GM18873 (cell line): ENCODE data around the gene RABGAP1.

Experiments
- ATAC-seq: cut with Tn5 transposase; IDR thresholded peaks from one replicate; pipeline ENCODE4 v1.9.1; 2021; ENCODE audit warnings: mild to moderate bottlenecking, moderate library complexity, moderate number of reproducible peaks; ENCODE audit not compliant: unreplicated experiment, low FRiP score

The RABGAP1 gene

DNA sequence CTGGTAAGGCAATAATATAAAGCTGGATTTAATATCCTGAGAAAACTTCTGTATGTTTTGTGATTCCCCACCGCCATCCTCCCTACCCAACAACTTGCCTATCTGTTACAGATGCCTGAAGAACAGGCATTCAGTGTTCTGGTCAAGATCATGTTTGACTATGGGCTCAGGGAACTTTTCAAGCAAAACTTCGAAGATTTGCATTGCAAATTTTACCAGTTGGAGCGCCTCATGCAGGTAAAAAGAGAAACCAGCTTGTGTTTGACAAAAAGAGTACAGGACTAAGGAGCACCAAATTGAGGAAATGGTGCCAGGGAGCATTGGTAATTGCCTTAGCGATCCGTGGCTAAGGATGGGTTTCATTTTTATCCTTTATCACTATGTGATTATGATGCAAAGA lies 132.6 kb downstream of the RABGAP1 start:
- ATAC-seq: no peak

DNA sequence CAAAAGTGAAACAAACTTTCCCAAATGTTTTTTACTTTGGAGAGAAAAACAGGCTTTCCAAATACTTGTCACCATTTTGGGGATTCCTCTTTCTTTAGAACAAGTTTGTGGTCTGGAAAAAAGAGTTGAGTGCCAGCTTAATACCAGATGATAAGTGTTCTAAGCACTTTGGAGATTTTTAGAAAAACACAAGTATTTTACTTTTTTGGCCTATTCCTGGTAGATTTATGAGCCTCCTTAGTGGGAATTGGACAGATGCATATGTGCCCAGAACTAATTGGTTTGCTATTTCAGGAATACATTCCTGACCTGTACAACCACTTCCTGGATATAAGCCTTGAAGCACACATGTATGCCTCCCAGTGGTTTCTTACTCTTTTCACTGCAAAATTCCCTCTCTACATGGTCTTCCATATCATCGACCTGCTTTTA lies 133.2 kb downstream of the RABGAP1 start:
- ATAC-seq: no peak

DNA sequence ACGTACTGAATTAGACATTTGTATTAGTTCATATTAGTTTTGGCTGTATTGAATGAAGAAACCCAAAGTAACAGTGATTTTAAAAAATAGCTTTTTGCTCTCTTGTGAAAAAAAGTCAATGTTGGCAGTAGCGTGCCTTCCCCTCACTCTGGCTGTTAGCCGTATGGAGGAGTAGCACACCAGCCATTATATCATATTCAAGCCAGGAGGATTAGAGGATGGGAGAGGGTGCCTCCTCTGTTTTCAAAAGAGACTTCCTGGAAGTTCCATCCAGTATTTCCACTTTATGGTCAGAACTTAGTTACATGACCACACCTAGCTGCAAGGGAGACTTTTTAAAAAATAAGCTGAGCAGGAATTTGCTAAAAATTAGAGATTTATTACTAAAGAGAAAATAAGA lies 133.8 kb downstream of the RABGAP1 start:
- no peak for ATAC-seq

DNA sequence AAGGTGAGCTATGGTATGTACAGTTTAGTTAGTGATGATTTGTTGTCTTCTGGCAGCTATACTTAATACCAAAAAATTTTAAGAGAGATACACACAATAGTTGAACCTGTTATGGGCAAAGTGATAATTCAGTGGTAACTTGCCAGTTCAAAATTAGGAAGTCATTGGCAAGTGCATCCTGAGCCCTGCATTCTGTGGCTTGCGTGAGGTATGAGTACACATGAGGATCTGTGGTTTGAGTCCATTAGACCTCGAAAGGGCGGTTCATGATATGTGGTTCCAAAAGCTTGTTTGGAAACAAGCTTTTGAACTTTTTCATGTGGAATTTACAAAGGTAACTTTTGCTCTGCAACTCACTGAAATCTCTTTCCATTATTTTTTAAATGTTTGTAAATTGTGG lies 139.6 kb downstream of the RABGAP1 start:
- ATAC-seq: no peak

DNA sequence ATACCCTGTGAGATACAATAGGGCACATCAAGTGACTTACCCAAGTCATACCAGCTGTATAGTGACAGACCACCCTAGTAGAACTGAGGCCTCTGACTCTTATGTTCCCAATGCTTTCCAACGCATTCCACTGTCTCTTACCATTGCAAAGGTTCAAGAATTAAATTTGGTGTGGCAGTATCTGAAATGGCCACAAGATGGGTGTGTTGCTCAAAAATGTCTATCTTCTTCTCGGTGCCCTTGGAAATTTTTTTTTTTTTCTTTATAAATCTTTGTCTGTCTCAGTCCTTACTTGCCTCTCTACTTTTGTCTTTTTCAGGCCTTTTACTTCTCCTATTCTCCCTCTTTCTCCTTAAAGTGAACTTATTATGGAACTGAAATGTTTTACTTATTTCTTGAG lies 141.0 kb downstream of the RABGAP1 start:
- ATAC-seq: no peak

DNA sequence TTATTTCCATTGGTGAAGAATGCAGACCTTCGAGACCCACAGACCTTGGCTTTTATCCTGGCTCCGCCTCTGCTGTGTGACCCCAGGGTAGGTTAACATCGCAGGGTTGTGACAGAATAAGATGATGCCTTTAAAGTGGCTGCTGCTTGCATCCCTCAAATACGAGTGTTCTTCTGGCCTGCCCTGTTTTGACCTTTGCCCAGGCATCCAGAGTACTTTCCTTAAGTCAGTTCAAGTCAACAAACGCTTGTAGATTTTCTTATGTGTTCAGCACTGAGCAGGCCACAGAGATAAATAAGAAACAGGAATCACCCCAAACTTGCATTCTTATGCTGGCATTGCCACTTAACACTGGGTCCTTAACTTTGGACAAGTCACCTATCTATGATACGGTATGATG lies 142.9 kb downstream of the RABGAP1 start:
- no peak for ATAC-seq

DNA sequence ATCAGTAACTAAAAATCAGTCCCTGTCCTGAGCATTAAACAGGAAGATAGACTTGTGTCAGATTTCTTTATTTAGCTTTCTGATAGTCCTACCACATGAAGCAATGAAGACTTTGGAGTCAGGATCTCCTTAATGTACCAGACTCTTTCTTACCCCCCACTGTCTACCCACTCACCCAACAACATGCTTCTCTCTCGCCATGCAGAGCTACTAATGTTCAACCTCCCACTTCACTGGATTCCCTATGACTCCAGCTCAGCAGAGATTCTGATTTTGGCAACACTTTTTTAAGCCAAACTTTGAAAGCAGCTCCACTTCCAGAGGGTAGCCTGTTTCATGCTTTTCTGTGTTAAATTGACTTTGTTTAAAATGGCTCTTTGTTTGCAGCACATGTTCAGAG lies 143.4 kb downstream of the RABGAP1 start:
- no peak for ATAC-seq

DNA sequence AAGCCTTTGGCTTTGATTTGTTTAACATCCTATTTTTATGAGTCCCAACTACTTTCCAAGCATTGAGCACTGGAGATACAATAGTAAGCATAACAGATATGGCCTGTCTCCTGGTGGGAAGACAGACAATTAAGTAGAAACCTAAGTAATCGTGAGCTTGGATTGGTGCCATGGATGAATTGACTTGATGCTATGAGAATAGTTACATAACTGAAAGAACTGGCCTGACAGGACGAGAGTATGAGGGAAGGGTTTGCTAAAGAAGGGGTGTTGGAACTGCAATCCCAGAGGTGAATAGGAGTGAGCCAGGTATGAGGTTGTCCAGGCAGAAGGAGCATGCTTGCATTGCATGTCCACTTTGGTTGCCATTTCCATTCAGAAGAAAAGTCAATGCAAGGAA lies 145.1 kb downstream of the RABGAP1 start:
- no peak for ATAC-seq

DNA sequence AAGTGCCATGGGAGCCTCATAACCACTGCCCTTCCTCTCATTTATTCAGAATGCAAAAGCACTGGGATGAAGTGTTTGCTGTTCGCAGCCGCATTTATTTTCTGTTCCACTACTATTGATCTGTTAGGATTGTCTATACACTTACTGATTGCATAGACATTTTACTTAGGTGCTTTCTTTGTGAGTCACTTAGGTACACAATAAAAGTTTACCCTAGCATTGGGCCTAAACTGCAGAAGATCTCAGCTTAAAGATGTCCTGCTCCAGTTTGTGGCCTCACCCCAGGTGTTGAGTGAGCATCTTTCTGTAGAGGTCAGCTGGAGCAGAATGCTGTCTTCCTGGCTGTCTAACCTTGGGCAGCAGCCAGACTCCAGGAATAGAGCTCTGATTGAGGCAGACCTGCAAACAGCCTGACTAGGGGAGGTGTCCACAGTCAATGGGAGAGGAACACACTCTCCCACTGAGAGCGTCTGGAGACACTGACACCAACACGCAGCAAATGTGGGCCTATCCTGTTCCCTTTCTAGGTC lies 146.6 kb downstream of the RABGAP1 start:
- ATAC-seq: no peak

DNA sequence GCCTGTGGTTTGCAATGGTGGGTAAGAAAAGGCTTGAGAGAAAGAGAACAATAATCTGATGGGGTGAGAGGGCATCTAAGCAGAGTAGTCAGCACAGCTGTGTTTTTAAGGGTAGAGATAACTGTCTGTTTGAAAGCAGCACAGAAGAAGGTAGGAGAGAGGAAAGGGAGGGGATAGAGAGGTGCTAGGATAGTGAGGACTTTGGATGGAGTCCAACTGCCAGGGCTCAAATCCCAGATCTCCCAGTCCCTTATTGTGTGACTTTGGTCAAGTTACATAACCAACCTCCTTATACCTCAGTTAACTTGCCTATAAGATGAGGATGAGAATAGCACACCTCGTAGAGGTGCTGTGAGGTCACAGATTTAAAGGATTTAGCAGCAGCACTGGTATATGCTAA lies 148.2 kb downstream of the RABGAP1 start:
- no peak for ATAC-seq

DNA sequence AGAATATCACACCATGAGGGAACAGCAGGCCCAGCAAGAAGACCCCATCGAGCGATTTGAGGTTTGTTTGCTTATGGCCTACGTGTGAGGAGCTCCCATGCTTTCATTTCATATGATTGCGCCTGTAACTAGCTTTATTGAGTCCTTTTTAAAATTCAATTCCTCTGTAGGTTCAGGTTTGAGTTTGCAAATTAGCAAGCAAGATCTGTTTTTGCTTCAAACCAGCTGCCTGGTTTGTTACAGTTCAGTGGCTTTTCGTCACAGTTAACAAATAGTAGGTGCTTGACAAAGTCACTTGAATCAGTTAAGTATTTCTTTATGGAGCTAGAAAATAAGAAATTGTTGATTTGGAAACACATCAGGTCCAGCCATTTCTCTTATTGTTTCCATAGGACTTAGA lies 149.0 kb downstream of the RABGAP1 start:
- ATAC-seq: no peak

DNA sequence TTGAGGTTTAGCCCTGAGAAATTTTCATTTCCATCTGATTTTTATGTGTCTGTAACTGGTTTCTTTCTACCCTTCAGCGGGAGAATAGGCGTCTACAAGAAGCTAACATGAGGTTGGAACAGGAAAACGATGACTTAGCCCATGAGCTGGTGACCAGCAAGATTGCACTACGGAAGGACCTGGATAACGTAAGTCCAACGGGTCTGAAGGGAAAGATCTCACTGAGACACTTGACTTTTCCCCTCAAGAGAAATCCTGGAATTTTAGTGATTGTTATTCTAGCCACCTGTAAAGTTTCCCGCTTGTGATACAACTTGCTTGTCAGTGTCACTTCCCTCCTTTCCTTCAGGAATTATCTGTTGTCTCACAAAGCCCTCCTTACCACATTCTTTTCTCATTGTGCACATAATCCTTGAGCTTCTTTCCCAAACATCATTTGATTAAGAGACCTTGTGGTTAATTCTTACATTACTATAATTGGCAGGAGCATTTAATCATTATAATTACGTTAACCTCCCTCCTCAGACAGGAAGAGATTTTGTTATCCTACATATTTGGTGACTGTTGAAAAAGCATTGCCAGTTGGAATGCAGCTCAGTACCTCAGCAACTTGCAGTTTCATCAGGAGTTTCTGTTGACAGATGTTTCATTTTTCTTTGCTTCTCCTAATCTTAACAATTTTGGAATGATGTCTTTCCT lies 149.5 kb downstream of the RABGAP1 start:
- ATAC-seq: no peak

DNA sequence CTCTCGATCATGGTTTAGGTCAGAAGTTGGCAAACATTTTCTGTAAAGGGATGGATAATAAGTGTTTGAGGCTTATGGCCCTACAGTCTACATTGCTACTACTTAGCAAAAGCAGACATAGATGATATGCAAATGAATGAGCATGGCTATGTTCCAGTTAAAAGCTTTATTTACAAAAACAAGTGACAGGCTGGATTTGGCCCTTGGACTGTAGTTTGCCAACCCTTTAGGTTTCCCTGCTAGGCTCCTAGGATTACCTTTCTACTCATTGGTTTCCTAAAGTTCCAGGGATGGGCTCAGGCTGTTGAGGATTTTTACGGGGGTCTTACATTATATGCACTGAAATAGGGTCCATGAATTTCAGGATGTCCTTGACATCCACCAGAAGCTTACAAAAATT lies 150.1 kb downstream of the RABGAP1 start:
- ATAC-seq: no peak

DNA sequence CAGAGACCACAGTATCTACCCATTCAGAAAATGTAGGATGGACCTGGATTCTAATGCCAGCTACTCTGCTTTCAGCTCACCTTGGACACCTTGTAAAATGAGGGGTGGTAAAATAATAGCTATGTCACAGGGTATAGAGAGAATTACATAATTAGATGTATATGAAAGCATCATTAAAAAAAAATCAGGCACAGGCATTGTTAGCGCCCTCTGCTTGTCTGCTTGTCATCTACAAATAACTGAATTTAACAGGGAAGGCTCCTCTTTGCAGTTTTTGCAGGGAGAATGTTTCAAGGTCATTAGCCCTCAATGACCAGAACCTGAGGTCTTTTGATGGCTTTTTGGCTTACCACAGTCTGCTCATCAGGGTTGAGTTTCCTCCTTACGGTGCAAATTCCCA lies 150.6 kb downstream of the RABGAP1 start:
- no peak for ATAC-seq

DNA sequence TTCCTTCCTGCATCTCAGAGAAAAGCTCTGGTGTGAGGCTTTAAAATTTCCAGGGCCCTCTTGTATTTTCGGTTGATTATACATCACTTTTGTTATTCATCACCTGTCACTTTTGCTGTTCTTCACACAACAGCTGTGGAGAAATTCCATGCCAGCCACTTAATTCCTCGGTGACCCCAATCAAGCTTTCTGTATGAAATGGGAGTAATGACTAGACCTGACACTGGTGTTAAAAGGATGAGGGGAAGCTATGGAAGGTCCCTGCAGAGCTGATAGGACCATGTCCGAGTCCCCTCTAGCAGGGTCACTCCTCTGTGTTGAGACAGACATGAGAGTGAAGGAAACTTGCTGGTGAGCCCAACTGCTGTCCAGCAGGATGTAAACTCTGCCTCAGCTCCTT lies 152.3 kb downstream of the RABGAP1 start:
- ATAC-seq: no peak

DNA sequence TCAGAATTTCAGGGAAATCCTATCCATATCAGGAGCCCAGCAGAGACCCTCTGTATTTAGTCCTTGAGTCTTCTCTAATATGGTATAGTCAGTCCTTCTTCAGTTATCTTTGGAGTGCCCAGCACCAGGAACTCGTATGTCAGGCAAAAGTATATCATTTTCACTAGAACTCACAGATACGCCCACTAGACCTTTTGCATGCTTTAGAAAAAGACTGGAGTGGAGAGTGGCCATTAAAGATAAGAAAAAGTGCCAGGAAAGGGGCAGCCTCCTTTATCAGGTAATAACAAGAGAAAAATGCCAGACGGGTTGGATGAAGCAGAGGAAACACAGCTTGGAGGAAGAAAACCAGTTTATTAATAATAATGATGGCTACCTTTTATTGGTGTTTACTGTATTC lies 156.2 kb downstream of the RABGAP1 start:
- no peak for ATAC-seq

DNA sequence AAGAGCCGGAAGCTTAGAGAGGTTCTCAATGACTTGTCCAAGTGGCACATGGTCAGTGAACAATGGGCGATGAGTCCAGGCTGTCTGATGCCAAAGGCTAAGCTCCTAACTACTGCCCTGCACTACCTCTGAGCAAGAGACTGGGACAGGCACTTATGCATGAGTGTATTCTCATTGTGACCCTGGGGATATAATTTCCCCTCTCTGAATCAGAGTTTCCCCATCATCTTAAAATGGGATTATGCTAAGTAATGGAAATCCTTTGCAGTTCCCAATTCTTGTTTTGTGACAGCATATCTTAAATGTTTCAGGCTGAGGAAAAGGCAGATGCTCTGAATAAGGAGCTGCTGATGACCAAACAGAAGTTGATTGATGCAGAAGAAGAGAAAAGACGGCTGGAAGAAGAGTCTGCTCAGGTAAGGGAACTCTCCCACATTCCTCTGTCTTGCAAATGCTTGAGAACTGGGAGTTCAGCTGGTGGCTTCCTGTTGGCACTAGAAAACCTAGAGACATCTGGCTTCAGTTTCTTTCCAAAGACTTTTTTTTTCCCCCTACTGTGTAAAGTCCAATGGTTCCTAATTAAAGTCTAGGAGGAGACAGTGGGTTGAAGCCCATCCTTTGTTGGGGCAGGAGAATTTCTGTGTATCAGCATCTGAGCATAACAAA lies 156.7 kb downstream of the RABGAP1 start:
- no peak for ATAC-seq

DNA sequence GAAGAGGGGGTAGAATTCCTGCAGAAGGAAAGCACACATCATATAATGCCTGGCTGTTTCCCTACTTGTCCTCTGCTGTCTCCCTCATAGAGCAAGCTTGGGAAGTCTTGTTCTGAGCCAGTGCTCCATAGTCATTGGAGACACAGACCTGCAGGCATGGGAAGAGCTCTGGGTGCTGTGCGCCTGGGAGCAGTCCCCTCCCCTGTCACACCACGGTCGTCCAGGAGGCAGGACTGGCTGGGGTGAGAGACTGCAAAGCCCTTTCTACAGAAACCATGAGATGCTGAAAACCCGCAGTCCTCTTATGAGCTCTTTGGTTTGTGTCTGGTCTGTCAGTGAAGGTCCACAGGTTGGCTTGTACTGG lies 157.3 kb downstream of the RABGAP1 start:
- ATAC-seq: no peak

DNA sequence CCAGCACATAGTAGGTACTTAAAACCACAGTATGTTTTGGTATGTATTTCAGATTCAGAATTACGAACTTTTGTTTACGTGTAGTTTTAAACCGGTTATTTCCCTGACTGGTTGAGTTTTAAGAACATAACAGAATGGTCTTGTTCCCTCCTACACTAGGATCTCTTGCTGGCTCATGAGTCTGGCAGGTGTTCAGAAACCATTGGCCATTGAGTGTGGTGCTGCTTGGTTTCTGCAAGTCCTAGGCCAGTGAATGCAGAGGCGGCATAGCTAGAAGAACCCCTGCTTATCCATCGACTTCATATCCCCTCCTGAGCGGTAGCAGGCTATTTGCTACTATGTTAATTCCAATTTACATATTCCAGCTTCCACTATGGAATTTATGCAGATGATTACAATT lies 158.2 kb downstream of the RABGAP1 start:
- ATAC-seq: no peak

DNA sequence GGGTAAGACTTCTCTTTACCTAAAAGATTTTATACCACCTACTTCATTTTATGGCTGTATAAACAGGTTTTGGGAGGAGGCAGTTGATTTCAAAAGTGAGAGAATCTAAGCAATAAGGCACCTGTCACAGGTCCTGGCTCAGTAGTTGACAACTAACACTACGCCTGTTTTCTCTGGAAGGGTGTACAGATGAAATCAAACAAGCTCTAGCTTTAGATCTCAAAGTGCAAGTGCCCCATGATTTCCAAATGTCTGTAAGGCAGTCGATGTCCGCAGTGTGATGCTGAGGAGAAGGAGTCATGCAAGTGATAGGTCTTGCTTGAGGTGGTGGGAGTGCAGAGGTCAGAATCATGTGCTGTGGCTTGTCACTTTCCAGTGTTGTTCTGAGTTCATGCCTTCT lies 158.7 kb downstream of the RABGAP1 start:
- no peak for ATAC-seq

DNA sequence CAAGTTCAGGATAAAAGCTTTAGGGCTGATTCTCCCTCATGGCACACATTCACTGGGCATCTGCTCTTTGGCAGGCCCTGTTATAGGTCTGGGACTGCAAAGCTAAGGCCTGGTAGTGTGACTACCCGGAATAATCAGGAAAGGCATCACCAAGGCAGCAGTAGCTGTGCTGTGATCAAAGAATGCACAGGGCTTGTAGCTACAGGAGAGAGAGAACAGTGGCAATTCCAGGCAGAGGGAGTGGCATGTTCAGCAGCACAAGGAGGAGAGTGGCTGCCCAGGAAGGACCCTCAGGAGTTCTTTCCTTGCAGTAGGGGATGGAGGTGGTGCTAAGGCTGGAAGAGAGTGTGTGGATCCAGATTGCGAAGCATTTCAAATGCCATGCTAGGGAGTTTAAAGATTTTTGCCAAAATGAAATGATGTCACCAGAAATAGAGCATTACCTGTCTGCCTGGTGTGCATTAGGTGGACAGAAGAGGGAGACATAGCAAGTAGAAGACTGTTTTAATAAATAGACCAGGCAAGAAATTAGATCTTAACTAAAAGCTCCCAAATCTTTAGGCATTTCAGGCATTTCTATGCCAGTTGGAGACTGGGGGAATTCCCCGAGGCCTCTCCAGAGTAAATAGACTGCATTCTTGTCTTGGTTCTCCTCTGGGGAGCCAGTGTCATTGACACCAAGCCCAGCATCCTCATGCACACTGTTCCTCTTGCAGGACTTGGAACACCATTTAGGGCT lies 161.7 kb downstream of the RABGAP1 start:
- ATAC-seq: no peak

DNA sequence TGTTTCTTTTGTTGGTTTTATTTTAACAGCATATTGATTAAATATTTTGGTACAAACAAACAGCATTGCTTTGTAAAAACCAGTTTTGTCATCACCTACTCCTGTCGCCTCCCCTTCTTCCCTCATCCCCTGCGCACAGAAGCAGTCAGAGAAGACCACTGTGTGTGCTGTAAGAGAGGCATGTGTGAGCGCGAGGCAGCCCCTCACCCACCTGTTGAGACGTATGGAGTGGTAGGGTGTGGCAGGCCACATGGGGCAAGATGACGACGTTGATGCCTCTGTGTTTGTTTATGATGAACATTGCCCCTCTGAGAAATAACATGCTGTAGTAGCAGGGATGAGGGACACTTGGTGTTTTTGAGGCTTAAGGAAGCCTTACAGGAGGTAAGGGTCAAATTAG lies 164.0 kb downstream of the RABGAP1 start:
- no peak for ATAC-seq
